Uterus (tissue), 2 donors: ENCODE results near the gene HTR1B.

ENCODE experiments used
- CTCF ChIP-seq, 4 experiments: fragments of 200-600 bp in 2 of 4; fragments of 450-650 bp in 2 of 4; sonication (generic) in 2 of 4; IDR thresholded peaks; one replicate each; pipeline ENCODE4 v1.5.1; 2016 to 2019; ENCODE audit warnings: antibody characterized with exemption in 4 of 4, mild to moderate bottlenecking in 2 of 4, moderate library complexity in 1 of 4
- POLR2A ChIP-seq, 2 donors: fragments of 450-650 bp; IDR thresholded peaks; one replicate each; pipeline ENCODE4 v1.6.1; 2016; ENCODE audit warnings: antibody characterized with exemption in 2 of 2, mild to moderate bottlenecking in 1 of 2, moderate library complexity in 1 of 2

GRCh38 chr6:77415706-77416105 is 47.6 kb downstream of the HTR1B start:
- no peak for TF ChIP-seq POLR2A (IDR thresholded peaks at IDR 0.05)
- TF ChIP-seq CTCF (IDR thresholded peaks at IDR 0.05) = no peak
